ENCODE measurements around the gene CHL1. TPM values are rescaled to one million over a fixed set of nuclear protein-coding genes. Genes with fewer than 3 reads are reported as not detected.

CHL1 gene
- total RNA-seq, 1 donor from 2014 or later, result 0.53 TPM

DNA sequence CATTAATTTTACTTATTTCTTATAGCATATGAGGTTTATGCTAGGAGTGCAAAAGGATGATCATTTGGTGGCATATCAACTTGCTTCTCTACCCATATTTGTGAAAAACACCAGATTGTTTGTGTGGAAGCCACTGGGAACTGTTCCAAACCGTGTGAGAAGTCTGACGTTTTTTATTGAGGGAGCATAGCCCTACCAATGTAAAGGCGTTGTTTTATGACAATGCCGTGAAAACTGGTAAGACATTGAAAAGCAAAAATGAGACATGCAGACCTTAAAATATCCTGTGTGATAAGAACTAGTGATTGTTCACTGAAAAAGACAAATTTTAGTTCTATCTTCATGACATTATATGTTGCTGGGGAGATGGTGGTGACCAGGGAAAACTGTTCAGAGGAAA lies 87.8 kb downstream of the CHL1 start:
- intact Hi-C loops (cut with DNase I), result no loop called here
- H3K4me1 ChIP-seq, result no peaks in the 10 kb centered on the region
- H3K4me3 ChIP-seq, result no peak overlapping the region
- no peaks in the 10 kb centered on the region for H3K36me3 ChIP-seq
- no peak overlapping the region for H3K27ac ChIP-seq
- no peaks in the 10 kb centered on the region for H3K9me3 ChIP-seq
- H3K27me3 ChIP-seq, result no peaks in the 10 kb centered on the region
- TF ChIP-seq, protein P1, sequence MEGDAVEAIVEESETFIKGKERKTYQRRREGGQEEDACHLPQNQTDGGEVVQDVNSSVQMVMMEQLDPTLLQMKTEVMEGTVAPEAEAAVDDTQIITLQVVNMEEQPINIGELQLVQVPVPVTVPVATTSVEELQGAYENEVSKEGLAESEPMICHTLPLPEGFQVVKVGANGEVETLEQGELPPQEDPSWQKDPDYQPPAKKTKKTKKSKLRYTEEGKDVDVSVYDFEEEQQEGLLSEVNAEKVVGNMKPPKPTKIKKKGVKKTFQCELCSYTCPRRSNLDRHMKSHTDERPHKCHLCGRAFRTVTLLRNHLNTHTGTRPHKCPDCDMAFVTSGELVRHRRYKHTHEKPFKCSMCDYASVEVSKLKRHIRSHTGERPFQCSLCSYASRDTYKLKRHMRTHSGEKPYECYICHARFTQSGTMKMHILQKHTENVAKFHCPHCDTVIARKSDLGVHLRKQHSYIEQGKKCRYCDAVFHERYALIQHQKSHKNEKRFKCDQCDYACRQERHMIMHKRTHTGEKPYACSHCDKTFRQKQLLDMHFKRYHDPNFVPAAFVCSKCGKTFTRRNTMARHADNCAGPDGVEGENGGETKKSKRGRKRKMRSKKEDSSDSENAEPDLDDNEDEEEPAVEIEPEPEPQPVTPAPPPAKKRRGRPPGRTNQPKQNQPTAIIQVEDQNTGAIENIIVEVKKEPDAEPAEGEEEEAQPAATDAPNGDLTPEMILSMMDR (IDR thresholded peaks at IDR 0.05), result no peak
- no peak for DNase-seq (ENCODE audit: low spot score in 2 of 2)

DNA sequence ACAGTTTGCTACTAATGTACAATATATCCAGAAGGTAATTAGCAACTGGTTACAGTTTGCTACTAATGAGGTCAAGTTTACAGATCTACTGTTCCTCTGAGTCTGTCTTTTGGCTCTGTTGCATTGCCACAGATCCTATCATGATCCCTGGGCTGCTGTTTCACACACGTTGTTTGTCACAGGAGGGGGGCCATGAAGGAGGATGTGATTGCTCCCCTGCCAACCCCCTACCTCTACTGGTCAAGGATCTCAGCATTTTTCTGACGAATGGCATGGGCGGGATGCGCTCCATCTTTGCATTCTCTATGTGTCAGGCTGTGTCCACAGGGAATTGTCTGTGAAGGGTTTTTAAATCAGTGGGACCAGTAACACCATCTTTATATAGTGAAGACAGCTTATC lies 91.9 kb downstream of the CHL1 start:
- H3K4me1 ChIP-seq, result no peaks in the 10 kb centered on the region
- TF ChIP-seq, protein P1 (IDR thresholded peaks at IDR 0.05), result no peak
- no peaks in the 10 kb centered on the region for H3K36me3 ChIP-seq
- intact Hi-C loops (cut with DNase I), result no loop called here
- H3K4me3 ChIP-seq, result no peak overlapping the region
- DNase-seq (ENCODE audit: low spot score in 2 of 2), result no peak
- no peaks in the 10 kb centered on the region for H3K9me3 ChIP-seq
- no peaks in the 10 kb centered on the region for H3K27me3 ChIP-seq
- H3K27ac ChIP-seq, result no peak overlapping the region

DNA sequence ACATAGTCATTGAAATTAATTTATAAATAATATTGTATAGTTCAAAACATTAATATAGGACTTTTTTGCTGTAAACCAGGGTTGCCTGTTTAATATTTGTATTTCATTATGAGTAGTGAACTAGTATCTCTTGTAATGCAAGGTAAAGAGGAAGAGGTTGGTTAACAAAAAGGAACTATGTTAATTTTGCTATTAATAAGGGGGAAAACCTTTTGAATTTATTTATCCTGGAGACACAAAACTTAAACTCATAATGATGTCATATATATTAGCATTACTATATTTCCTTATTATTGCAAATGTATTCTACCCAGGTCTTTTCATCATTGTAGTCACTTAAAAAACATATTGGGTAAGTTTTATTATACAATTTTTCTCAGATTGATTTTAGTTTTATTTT lies 94.5 kb downstream of the CHL1 start:
- intact Hi-C loops (cut with DNase I), result no loop called here
- no peaks in the 10 kb centered on the region for H3K9me3 ChIP-seq
- H3K27ac ChIP-seq, result no peak overlapping the region
- TF ChIP-seq, protein P1 (IDR thresholded peaks at IDR 0.05), result no peak
- no peaks in the 10 kb centered on the region for H3K36me3 ChIP-seq
- no peak overlapping the region for H3K4me3 ChIP-seq
- no peak for DNase-seq (ENCODE audit: low spot score in 2 of 2)
- H3K4me1 ChIP-seq, result no peaks in the 10 kb centered on the region
- no peaks in the 10 kb centered on the region for H3K27me3 ChIP-seq

DNA sequence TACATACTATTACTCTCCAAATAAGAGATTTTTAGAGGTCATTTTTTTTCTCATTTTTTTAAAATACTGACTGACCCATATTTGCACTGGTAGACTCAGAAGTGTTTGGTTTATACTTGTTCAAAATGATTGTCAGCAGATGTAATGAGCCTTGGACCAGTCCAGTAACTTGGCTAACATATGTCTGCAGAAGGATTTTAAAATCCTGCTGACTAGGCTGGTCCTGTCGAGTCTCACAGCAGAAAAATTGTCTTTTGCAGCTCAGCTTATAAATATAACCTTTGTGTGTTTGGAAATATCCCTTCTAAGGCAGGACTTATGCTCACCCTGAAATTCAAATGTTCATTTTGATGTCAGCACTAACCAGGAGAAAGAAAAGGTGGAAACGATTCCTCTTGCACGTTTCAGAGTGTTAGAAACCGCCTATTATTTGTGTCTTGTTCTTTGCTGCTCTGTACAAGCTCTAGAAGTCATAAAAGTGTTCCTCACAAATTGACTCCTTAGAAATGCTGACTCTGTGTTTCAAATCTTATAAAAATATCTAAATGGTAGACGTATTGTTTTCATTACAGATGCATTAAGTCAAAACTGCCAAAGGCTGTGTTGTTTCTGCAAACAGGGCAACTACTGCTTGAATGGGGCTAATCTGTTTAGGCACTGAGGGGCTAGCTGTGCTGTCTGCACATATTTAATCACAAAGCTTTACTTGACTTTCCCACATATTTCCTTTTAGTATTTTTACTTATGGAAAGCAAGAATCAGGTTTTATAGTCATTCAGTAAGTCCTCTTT lies 95.3 kb downstream of the CHL1 start:
- intact Hi-C loops (cut with DNase I), result no loop called here
- Histone ChIP-seq H3K27ac (no peak overlapping the region), H3K4me3 (no peak overlapping the region), H3K9me3 (no peaks in the 10 kb centered on the region), H3K36me3 (no peaks in the 10 kb centered on the region), H3K27me3 (no peaks in the 10 kb centered on the region), H3K4me1 (no peaks in the 10 kb centered on the region)
- TF ChIP-seq, protein P1 (IDR thresholded peaks at IDR 0.05), result no peak
- no peak for DNase-seq (ENCODE audit: low spot score in 2 of 2)

DNA sequence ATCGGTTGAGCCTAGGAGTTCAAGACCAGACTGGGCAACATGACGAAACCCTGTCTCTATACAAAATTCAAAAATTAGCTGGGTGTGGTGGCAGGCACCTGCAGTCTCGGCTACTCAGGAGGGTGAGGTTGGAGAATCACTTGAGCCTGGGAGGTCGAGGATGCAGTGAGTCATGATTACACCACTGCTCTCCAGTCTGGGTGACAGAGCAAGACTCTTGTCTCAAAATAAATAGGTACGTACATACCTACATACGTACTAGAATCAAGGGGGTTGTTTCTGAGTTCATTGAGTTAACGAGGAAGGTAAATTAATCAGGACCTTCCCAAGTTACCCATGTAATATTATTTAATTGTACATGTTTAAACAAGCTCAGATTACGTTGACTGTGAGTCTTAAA lies 97.5 kb downstream of the CHL1 start:
- intact Hi-C loops (cut with DNase I), result no loop called here
- H3K36me3 ChIP-seq, result no peaks in the 10 kb centered on the region
- TF ChIP-seq, protein P1 (IDR thresholded peaks at IDR 0.05), result no peak
- H3K27me3 ChIP-seq, result no peaks in the 10 kb centered on the region
- DNase-seq (ENCODE audit: low spot score in 2 of 2), result no peak
- H3K9me3 ChIP-seq, result no peaks in the 10 kb centered on the region
- no peak overlapping the region for H3K4me3 ChIP-seq
- no peak overlapping the region for H3K27ac ChIP-seq
- H3K4me1 ChIP-seq, result no peaks in the 10 kb centered on the region

Data from ascending aorta (tissue), 2 donors.